H1 (cell line): ENCODE results near the gene TUT4. TPM values are rescaled to one million over a fixed set of nuclear protein-coding genes. Genes with fewer than 3 reads are reported as not detected.

Experiments
- CTCF ChIA-PET: fragments of 300-600 bp; sonication (Branson Sonifier 250); formaldehyde crosslinking; loops from one replicate; lab custom pipeline; 2021; ENCODE audit not compliant: partially characterized antibody; lab: Charles Lee
- POLR2A ChIA-PET: fragments of 300-600 bp; sonication (Branson Sonifier 250); formaldehyde crosslinking; loops from one replicate; lab custom pipeline; 2021; ENCODE audit warnings: inconsistent platforms; ENCODE audit not compliant: partially characterized antibody; lab: Charles Lee
- DNase-seq, 2 experiments: peaks; one replicate each; pipeline versions ENCODE4 v3.0.0 to v3.0.0-alpha.2; 2010 to 2022; ENCODE audit warnings: low spot score in 2 of 2, low read depth in 1 of 2, mixed read lengths in 1 of 2
- FAIRE-seq: peaks from 2 replicates; lab custom pipeline; 2011; peaks lifted over from hg19 to GRCh38; lab: Jason Lieb, UNC
- H2AFZ ChIP-seq: 2 replicates; pipeline ENCODE4 v1.8.1; 2012; ENCODE audit warnings: low read length, inconsistent platforms
- H2AK5ac ChIP-seq: 2 replicates; pipeline ENCODE4 v1.6.1; 2013; ENCODE audit warnings: low read depth, low read length
- H2BK120ac ChIP-seq: replicated peaks from 2 replicates; pipeline ENCODE3; 2013; ENCODE audit warnings: low read depth, low read length, inconsistent platforms
- H2BK12ac ChIP-seq: 2 replicates; pipeline ENCODE4 v1.6.1; 2013; ENCODE audit warnings: low read depth, low read length
- H2BK15ac ChIP-seq: 2 replicates; pipeline ENCODE4 v1.6.1; 2013; ENCODE audit warnings: low read length
- H2BK20ac ChIP-seq: 2 replicates; pipeline ENCODE4 v1.6.1; 2013; ENCODE audit warnings: low read length
- H2BK5ac ChIP-seq: 2 replicates; pipeline ENCODE4 v1.6.1; 2013; ENCODE audit warnings: low read depth, low read length
- H3K14ac ChIP-seq: 2 replicates; pipeline ENCODE4 v1.6.1; 2013; ENCODE audit warnings: inconsistent platforms; ENCODE audit not compliant: insufficient read length
- H3K18ac ChIP-seq: 2 replicates; pipeline ENCODE4 v1.6.1; 2013; ENCODE audit warnings: low read length; ENCODE audit errors: extremely low read depth
- H3K23ac ChIP-seq: 2 replicates; pipeline ENCODE4 v1.6.1; 2013; ENCODE audit warnings: inconsistent platforms; ENCODE audit not compliant: insufficient read length
- H3K23me2 ChIP-seq: 2 replicates; pipeline ENCODE4 v1.6.1; 2013; ENCODE audit warnings: low read depth, low read length
- H3K27ac ChIP-seq: 2 replicates; pipeline ENCODE4 v1.6.1; 2011; ENCODE audit warnings: low read depth, low read length, inconsistent platforms
- H3K27me3 ChIP-seq, 4 experiments: replicated peaks in 1 of 4; 1 replicate in 1 of 4; 2 replicates in 3 of 4; pipeline versions ENCODE4 v1.6.1 to v1.8.1; 2011 to 2013; ENCODE audit warnings: low read length in 3 of 4, mild to moderate bottlenecking in 3 of 4, inconsistent platforms in 2 of 4, mixed read lengths in 2 of 4, moderate library complexity in 1 of 4; ENCODE audit not compliant: control insufficient read depth in 3 of 4, insufficient read depth in 3 of 4; ENCODE audit errors: extremely low read depth in 1 of 4
- H3K36me3 ChIP-seq, 4 experiments: 2 replicates each; pipeline versions ENCODE4 v1.6.1 to v1.8.1; 2011 to 2013; ENCODE audit warnings: mild to moderate bottlenecking in 4 of 4, low read length in 3 of 4, moderate library complexity in 2 of 4, control low read depth in 1 of 4, inconsistent platforms in 1 of 4; ENCODE audit not compliant: insufficient read depth in 4 of 4, control insufficient read depth in 2 of 4
- H3K4ac ChIP-seq: replicated peaks from 2 replicates; pipeline ENCODE3; 2013; ENCODE audit warnings: low read length, low read depth, mixed read lengths, inconsistent platforms; ENCODE audit not compliant: insufficient read length
- H3K4me1 ChIP-seq, 4 experiments: replicated peaks in 1 of 4; 1 replicate in 1 of 4; 2 replicates in 3 of 4; pipeline versions ENCODE4 v1.6.1 to v1.8.1; 2011 to 2013; ENCODE audit warnings: low read length in 3 of 4, inconsistent platforms in 2 of 4, mixed read lengths in 1 of 4; ENCODE audit not compliant: insufficient read depth in 4 of 4, control insufficient read depth in 3 of 4
- H3K4me2 ChIP-seq, 2 experiments: 2 replicates each; pipeline versions ENCODE4 v1.6.1 to v1.8.1; 2011 to 2013; ENCODE audit warnings: low read depth in 2 of 2, low read length in 2 of 2, control low read depth in 1 of 2, inconsistent platforms in 1 of 2, mild to moderate bottlenecking in 1 of 2; ENCODE audit not compliant: insufficient read depth in 1 of 2
- H3K4me3 ChIP-seq, 4 experiments: fragments of 200-600, 300-600 bp in 1 of 4; sonication (generic), shearing (Covaris generic), sonication (Bioruptor Twin) in 1 of 4; 2 replicates each; pipeline versions ENCODE4 v1.5.1 to v1.8.1; 2011 to 2016; ENCODE audit warnings: low read length in 4 of 4, low read depth in 3 of 4, control low read depth in 2 of 4, inconsistent platforms in 2 of 4, mild to moderate bottlenecking in 2 of 4, mixed read lengths in 1 of 4, moderate library complexity in 1 of 4; ENCODE audit not compliant: insufficient read depth in 2 of 4; ENCODE audit errors: extremely low read depth in 1 of 4
- H3K56ac ChIP-seq: replicated peaks from 2 replicates; pipeline ENCODE3; 2013; ENCODE audit warnings: low read depth, mild to moderate bottlenecking, mixed read lengths, low read length, inconsistent platforms; ENCODE audit not compliant: insufficient read length
- H3K79me1 ChIP-seq: 2 replicates; pipeline ENCODE4 v1.6.1; 2013; ENCODE audit warnings: low read depth, low read length, control low read depth
- H3K79me2 ChIP-seq, 2 experiments: 2 replicates each; pipeline versions ENCODE4 v1.6.1 to v1.8.1; 2012 to 2013; ENCODE audit warnings: low read length in 2 of 2, mild to moderate bottlenecking in 2 of 2, inconsistent platforms in 1 of 2; ENCODE audit not compliant: insufficient read depth in 2 of 2, control insufficient read depth in 1 of 2
- H3K9ac ChIP-seq, 4 experiments: replicated peaks in 1 of 4; 1 replicate in 1 of 4; 2 replicates in 3 of 4; pipeline versions ENCODE4 v1.6.1 to v1.8.1; 2011 to 2013; ENCODE audit warnings: low read depth in 3 of 4, low read length in 3 of 4, control low read depth in 2 of 4, mild to moderate bottlenecking in 2 of 4, moderate library complexity in 2 of 4, inconsistent platforms in 1 of 4; ENCODE audit errors: extremely low read depth in 1 of 4
- H3K9me3 ChIP-seq, 2 experiments: 2 replicates each; pipeline versions ENCODE4 v1.6.1 to v1.8.1; 2012 to 2013; ENCODE audit warnings: mild to moderate bottlenecking in 2 of 2, moderate library complexity in 2 of 2, control low read depth in 1 of 2, inconsistent platforms in 1 of 2, low read depth in 1 of 2, low read length in 1 of 2, mixed read lengths in 1 of 2; ENCODE audit not compliant: insufficient read depth in 2 of 2
- H4K20me1 ChIP-seq, 2 experiments: replicated peaks in 1 of 2; 2 replicates each; pipeline versions ENCODE3 to v1.8.1; 2011 to 2013; ENCODE audit warnings: inconsistent platforms in 2 of 2, low read length in 2 of 2, mild to moderate bottlenecking in 1 of 2; ENCODE audit not compliant: insufficient read depth in 2 of 2, control insufficient read depth in 1 of 2
- H4K5ac ChIP-seq: 2 replicates; pipeline ENCODE4 v1.6.1; 2013; ENCODE audit warnings: low read length, low read depth, mixed read lengths, inconsistent platforms; ENCODE audit not compliant: insufficient read length
- H4K8ac ChIP-seq: 2 replicates; pipeline ENCODE4 v1.8.0; 2013; ENCODE audit warnings: mild to moderate bottlenecking, moderate library complexity, low read length, inconsistent platforms; ENCODE audit not compliant: insufficient read depth; ENCODE audit errors: extremely low read depth
- H4K91ac ChIP-seq: replicated peaks from 2 replicates; pipeline ENCODE3; 2013; ENCODE audit warnings: low read length, mixed read lengths, inconsistent platforms; ENCODE audit not compliant: insufficient read length
- BCL11A ChIP-seq, 2 experiments: IDR thresholded peaks; one replicate each; pipeline ENCODE4 v1.6.1; 2011; ENCODE audit warnings: low read depth in 2 of 2, low read length in 2 of 2, mild to moderate bottlenecking in 2 of 2
- BRCA1 ChIP-seq: IDR thresholded peaks from 2 replicates; pipeline ENCODE4 v1.6.1; 2012; ENCODE audit warnings: low read depth, low read length, improper control_type of control experiment
- CBX8 ChIP-seq: fragments of 300-800, 300-1000 bp; sonication (generic); IDR thresholded peaks from 2 replicates; pipeline ENCODE4 v1.7.1; 2016; ENCODE audit warnings: low read depth, low read length, borderline replicate concordance
- FOSL1 ChIP-seq: IDR thresholded peaks from 2 replicates; pipeline ENCODE4 v1.6.1; 2011; ENCODE audit warnings: mild to moderate bottlenecking, low read depth, low read length, moderate library complexity; ENCODE audit not compliant: insufficient read depth
- PHF8 ChIP-seq: fragments of 200-600 bp; sonication (generic); conservative IDR thresholded peaks from 2 replicates; pipeline ENCODE4 v1.7.1; 2012; ENCODE audit warnings: low read depth, mild to moderate bottlenecking, inconsistent platforms, low read length, moderate library complexity
- RFX5 ChIP-seq: IDR thresholded peaks from 2 replicates; pipeline ENCODE4 v1.6.1; 2011; ENCODE audit warnings: low read depth, low read length, improper control_type of control experiment, borderline replicate concordance
- ZNF274 ChIP-seq: IDR thresholded peaks from 2 replicates; pipeline ENCODE4 v1.7.0; 2012; ENCODE audit warnings: low read length, borderline replicate concordance; ENCODE audit errors: extremely low read depth
- WGBS, 2 experiments: shearing (Covaris generic) in 1 of 2; methylation state at CpG; one replicate each; pipeline versions ENCODE4 v1.1.6 to v1.1.7; 2013 to 2015; ENCODE audit warnings: low lambda C conversion rate in 2 of 2, mixed read lengths in 2 of 2, inconsistent platforms in 1 of 2, low coverage in 1 of 2, missing lambda C conversion rate in 1 of 2; ENCODE audit not compliant: insufficient replicate concordance in 2 of 2, insufficient coverage in 1 of 2, insufficient read length in 1 of 2; ENCODE audit errors: extremely low coverage in 1 of 2, missing lambda C conversion rate in 1 of 2; 5-methylcytosine and 5-hydroxymethylcytosine counted together
- polyA plus RNA-seq, 7 experiments: library from polyadenylated mRNA; depleted of rRNA in 3 of 7; stranded (reverse) in 5 of 7; unstranded in 2 of 7; fragments of >200 nt in 5 of 7; fragments of 200-250 nt in 2 of 7; gene quantifications; 1 replicate in 5 of 7; 2 replicates in 1 of 7; 4 replicates in 1 of 7; pipeline versions ENCODE4 v1.2.1 to v1.2.3, GENCODE V29; 2011 to 2013; ENCODE audit warnings: missing spikeins in 2 of 7, mixed read lengths in 2 of 7
- total RNA-seq: library from RNA; stranded (reverse); fragmentation: NEBNext Ultra II Directional; extraction: Animal tissue kit (Norgen Biotek cat#: 25700); gene quantifications from 2 replicates; pipeline ENCODE4 v1.2.1, GENCODE V29; 2021
- TF ChIP-seq, protein P1 (sequence below), 3 experiments: IDR thresholded peaks; 1 replicate in 2 of 3; 2 replicates in 1 of 3; pipeline versions ENCODE4 v1.5.1 to v1.6.1; 2011; ENCODE audit warnings: low read length in 3 of 3, mild to moderate bottlenecking in 3 of 3, inconsistent platforms in 2 of 3, low read depth in 1 of 3, moderate library complexity in 1 of 3; ENCODE audit not compliant: insufficient read depth in 1 of 3; ENCODE audit errors: control extremely low read depth in 1 of 3
- TF ChIP-seq, protein P2 (sequence below): IDR thresholded peaks from 2 replicates; pipeline ENCODE4 v1.6.1; 2011; ENCODE audit warnings: low read length, improper control_type of control experiment
- TF ChIP-seq, protein P3 (sequence below): IDR thresholded peaks from 2 replicates; pipeline ENCODE4 v1.6.1; 2012; ENCODE audit warnings: inconsistent platforms

The TUT4 gene
- total and polyA plus RNA-seq, 2 of the 8 experiments (the other 6 are each of a cell fraction or from before 2014, with no cell fraction given): 54.5 to 63.3 TPM

DNA sequence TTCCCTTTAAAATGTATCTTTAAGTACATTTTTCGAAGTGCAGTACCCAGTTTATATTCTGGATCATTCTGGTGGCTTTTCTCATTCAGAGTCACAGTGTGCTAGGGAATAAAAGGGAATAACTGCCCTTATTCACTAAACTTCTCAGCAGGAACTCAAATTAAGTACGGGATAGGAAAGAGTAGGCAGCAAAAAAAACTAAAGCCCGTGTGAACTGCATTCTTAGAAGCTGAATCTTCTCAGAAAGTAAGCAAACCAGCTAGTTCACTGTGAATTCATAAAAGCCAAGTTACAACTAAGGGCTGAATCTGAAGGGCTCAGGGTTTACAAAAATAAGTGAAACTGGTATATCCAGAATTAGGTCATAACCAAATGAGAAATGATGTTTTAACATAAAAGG is 126.5 kb downstream of the TUT4 start:
- no peak overlapping the region for H2BK20ac ChIP-seq
- H2AFZ ChIP-seq: no peak overlapping the region
- no peak overlapping the region for H2BK120ac ChIP-seq
- no peak overlapping the region for H4K8ac ChIP-seq
- no peaks in the 10 kb centered on the region for H3K79me2 ChIP-seq
- H4K20me1 ChIP-seq: peaks cover 0 to 1% of the 10 kb centered on the region in 2 experiments
- no peak overlapping the region for H3K18ac ChIP-seq
- CTCF ChIA-PET: interaction anchor here (1.5 to 1.9 kb wide), 2 partner anchors 21 to 260 kb away, joined by 5 read pairs; no protein-coding TSS in a partner anchor
- no peaks in the 10 kb centered on the region for H3K9me3 ChIP-seq
- no peak overlapping the region for H2BK12ac ChIP-seq
- no peak overlapping the region for H3K56ac ChIP-seq
- H3K27me3 ChIP-seq: no peaks in the 10 kb centered on the region
- no peak overlapping the region for H2BK5ac ChIP-seq
- H3K79me1 ChIP-seq: no peaks in the 10 kb centered on the region
- H3K4me2 ChIP-seq: no peak overlapping the region
- no peak overlapping the region for H4K91ac ChIP-seq
- WGBS, 2 experiments: 84% methylated on average over 3 of the region's 3 CpGs; no CpG with 5 or more reads in 1 of the 2 experiments
- no peak overlapping the region for H3K14ac ChIP-seq
- POLR2A ChIA-PET: interaction anchor here (0.6 to 1.4 kb wide), 5 partner anchors 10 to 47 kb away, joined by 3 to 5 read pairs (median 3); partner anchors contain the start of genes ORC1 and PRPF38A
- H3K27ac ChIP-seq: no peak overlapping the region
- no peak overlapping the region for H2BK15ac ChIP-seq
- H2AK5ac ChIP-seq: no peak overlapping the region
- no peak for DNase-seq
- no peaks in the 10 kb centered on the region; a peak in 1 of 7 replicates for H3K4me1 ChIP-seq
- H3K36me3 ChIP-seq: peaks cover 4 to 41% (median 17%) of the 10 kb centered on the region in 4 experiments
- no peak for FAIRE-seq
- no peak overlapping the region for H3K23ac ChIP-seq
- no peak overlapping the region for H3K9ac ChIP-seq
- H3K23me2 ChIP-seq: no peaks in the 10 kb centered on the region
- no peak overlapping the region for H4K5ac ChIP-seq
- H3K4me3 ChIP-seq: no peak overlapping the region
- H3K4ac ChIP-seq: no peak overlapping the region
- TF ChIP-seq CBX8 (no peak), ZNF274 (no peak), FOSL1 (no peak), RFX5 (no peak), PHF8 (no peak), BCL11A (IDR thresholded peaks at IDR 0.05; ENCODE audit: low read depth in 2 of 2, low read length in 2 of 2) (no peak), BRCA1 (no peak)
- TF ChIP-seq, protein P1, sequence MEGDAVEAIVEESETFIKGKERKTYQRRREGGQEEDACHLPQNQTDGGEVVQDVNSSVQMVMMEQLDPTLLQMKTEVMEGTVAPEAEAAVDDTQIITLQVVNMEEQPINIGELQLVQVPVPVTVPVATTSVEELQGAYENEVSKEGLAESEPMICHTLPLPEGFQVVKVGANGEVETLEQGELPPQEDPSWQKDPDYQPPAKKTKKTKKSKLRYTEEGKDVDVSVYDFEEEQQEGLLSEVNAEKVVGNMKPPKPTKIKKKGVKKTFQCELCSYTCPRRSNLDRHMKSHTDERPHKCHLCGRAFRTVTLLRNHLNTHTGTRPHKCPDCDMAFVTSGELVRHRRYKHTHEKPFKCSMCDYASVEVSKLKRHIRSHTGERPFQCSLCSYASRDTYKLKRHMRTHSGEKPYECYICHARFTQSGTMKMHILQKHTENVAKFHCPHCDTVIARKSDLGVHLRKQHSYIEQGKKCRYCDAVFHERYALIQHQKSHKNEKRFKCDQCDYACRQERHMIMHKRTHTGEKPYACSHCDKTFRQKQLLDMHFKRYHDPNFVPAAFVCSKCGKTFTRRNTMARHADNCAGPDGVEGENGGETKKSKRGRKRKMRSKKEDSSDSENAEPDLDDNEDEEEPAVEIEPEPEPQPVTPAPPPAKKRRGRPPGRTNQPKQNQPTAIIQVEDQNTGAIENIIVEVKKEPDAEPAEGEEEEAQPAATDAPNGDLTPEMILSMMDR (IDR thresholded peaks at IDR 0.05; ENCODE audit: control extremely low read depth in 1 of 3, insufficient read depth in 1 of 3, low read depth in 1 of 3, low read length in 3 of 3): no peak
- TF ChIP-seq, protein P2, sequence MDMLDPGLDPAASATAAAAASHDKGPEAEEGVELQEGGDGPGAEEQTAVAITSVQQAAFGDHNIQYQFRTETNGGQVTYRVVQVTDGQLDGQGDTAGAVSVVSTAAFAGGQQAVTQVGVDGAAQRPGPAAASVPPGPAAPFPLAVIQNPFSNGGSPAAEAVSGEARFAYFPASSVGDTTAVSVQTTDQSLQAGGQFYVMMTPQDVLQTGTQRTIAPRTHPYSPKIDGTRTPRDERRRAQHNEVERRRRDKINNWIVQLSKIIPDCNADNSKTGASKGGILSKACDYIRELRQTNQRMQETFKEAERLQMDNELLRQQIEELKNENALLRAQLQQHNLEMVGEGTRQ: no peak
- TF ChIP-seq, protein P3, sequence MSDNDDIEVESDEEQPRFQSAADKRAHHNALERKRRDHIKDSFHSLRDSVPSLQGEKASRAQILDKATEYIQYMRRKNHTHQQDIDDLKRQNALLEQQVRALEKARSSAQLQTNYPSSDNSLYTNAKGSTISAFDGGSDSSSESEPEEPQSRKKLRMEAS: no peak
